ENCODE data around the gene TRIM62.

TRIM62 gene

DNA sequence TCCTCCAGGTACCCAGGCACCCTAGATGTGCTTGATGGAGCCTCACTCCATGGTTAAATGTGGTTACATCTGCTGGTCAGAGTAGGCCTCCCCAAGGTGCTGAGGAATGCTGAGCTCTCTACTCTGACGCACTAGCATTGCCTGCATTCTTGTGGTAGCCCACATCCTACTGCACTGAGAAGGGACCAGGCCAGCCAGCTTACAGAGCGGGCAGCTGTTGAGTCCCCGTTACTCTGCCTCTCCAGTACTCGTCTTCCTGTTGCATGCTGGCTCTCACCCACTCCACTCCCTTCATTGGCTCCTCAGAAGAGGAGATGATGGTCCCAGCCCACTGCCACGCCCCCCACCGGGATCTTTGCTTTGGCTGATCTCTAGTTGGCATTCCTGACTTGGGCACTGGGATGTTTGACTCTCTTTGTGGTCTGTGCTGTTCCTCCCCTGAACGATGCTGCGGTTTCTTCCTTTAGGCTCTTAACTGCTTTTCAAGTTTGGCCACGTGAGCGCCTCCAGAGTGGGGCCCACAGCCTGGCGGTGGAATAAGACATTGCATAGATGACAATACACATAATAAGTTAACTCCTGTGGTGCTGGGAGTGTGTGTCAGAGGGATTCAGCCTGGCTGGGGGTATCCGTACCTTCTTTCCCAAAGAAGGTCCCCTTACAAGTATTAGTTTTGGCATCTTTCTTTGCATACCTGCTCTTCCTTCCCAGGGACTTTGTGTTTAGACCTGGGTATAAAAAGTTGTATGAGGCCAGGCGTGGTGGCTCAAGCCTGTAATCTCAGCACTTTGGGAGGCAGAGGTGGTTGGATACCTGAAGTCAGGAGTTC lies 82.3 kb downstream of the TRIM62 start:
- peak; percentile 24 to 35 for DNase-seq (ENCODE audit: low read depth in 2 of 2)

DNA sequence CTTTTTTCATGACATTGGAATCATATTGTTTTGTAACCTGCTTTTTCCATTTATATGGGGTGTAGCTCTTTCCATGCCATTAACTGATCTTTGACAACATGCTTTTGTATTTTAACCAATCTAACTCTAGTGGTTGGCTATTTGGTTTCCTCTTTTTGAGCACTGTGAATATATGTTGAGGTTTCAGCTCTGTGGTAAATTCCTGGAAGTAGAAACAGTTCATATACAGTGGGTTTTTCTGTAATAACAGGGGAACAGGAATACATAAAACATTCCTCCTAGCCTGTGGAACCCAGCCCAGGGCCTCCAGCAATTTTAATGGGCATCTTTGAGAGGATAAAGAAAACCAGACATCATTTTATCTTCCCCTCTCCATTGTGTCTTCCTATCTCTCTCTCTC lies 83.5 kb downstream of the TRIM62 start:
- DNase-seq (ENCODE audit: low read depth in 2 of 2) = no peak

DNA sequence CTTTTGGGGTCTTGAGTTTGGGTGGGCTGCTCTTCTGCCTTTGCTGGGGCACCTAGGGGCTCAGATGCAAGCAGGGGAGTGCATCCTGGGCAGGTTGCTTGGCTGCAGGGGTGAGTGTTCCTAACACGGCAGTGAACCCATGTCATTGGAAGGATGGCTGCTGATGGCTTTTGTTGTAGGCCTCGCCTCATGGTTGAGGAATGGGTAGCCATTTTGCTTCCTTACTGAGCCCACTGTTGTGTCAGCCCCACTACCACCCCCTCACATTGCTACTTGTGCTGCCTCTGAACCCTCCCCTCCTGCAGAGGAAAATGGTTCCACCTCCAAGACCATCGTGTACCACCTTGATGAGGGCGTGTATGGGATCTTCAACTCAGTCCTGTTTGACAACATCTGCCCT lies 84.1 kb downstream of the TRIM62 start:
- no peak for DNase-seq (ENCODE audit: low read depth in 2 of 2)

DNA sequence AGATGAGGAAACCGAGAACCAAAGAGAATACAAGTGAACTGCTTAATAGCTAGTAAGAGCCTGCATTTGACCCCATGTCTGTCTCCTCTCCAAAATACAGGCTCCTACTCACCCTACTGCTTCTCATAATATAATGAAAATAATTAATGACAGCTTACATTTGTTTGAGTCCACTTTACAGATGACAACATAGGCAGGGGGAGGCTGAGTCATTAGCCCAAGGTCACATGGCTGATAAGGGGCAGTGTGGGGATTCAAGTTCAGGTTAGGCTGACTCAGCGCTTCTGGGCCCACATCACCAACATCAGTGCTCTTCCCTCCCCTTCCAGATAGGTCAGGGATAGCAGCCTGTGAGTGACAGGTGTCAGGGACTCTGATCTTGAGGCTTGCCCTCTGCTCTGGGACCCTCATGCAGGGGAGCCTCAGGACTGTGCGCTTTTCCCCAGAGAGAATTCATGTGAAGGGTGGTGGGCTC lies 84.7 kb downstream of the TRIM62 start:
- no peak for DNase-seq (ENCODE audit: low read depth in 2 of 2)

DNA sequence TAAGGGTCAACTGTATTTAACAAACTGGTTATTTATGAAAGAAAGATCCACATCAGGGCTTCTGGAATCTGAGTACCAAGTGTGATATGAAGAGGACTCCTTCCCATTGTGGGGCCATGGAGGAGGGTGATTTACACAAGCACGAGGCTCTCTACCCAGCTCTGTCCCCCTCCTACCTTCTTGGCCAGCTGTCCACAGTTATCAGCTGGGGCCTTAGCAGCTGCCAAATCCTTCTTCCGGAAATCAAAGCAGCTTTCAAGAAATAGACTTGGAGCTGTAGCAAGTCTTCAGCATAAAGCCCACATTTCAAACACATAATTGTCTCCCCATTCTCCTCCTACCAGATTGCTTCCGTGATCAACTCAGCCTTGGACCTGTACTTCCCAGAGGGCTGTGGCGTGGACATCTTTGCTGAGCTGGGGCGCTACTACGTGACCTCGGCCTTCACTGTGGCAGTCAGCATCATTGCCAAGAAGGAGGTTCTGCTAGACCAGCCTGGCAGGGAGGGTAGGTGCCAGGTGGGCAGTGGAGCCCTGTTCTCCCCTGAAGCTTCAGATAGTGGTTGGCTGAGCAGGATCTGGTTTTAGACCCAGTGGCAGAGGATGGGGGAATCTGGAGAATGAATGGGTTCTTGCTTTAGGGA lies 85.4 kb downstream of the TRIM62 start:
- no peak for DNase-seq (ENCODE audit: low read depth in 2 of 2)

Data from activated CD8-positive, alpha-beta memory T cell treated with anti-CD3 and anti-CD28 coated beads for 4 hours (primary cell).